ENCODE results near the gene ST3GAL2. TPM values are rescaled to one million over a fixed set of nuclear protein-coding genes. Genes with fewer than 3 reads are reported as not detected.
"Not testable (repeated sequence)": the region's sequence is repeated elsewhere in the genome, so short reads cannot be mapped to it uniquely, and the experiment has no call there.

ST3GAL2 gene
- total RNA-seq, 1 donor from 2014 or later, result 24.2 TPM

DNA sequence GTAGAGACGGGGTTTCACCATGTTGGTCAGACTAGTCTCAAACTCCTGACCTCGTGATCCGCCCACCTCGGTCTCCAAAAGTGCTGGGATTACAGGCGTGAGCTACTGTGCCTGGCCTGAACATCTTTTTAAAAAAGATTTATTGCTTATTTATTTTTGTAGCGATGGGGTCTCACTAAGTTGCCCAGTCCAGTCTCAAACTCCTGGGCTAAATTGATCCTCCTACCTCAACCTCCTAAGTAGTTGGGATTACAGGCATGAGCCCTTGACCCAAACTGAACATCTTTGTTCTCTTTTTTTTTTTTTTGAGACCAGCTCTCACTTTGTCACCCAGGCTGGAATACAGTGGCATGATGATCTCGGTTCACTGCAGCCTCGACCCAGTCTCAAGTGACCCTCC lies 64.7 kb downstream of the ST3GAL2 start:
- intact Hi-C loops (cut with DNase I), result loop anchor here (10.0 kb wide), 1 partner anchor 281 kb away; no protein-coding TSS in a partner anchor
- DNase-seq (ENCODE audit: low spot score), result no peak

DNA sequence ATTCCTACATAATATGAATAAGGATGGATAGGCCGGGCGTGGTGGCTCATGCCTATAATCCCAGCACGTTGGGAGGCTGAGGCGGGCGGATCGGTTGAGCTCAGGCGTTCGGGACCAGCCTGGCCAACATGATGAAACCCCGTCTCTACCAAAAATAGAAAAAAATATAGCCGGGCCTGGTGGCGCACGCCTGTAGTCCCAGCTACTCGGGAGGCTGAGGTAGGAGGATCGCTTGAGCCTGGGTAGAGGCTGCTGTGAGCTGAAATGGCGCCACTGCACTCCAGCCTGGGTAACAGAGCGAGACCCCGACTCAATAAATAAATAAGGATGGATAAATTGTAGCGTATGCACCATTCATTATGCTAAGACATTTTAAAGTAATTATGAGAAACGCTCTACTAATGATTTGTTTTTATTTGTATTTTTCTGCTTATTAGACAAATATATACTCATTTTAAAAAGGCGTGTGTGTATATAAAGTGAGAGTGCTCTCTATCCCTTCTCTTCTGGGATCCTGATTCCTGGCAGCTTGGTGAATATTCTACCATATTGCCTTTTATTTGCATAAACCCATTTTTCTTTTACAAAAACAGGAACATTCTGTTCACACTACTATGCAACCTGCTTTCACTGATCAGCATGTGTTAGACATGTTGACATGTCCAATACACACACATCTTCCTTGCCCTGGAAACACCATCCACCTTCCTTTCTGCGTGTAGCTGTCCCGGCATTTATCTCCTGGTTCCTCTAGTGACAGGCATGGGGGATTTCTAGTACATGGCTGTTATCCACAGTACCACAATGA lies 65.8 kb downstream of the ST3GAL2 start:
- intact Hi-C loops (cut with DNase I), result loop anchor here (10.0 kb wide), 1 partner anchor 282 kb away; no protein-coding TSS in a partner anchor
- DNase-seq (ENCODE audit: low spot score), result no peak

GRCh38 chr16:70370924-70371323 lies 68.0 kb downstream of the ST3GAL2 start:
- DNase-seq (ENCODE audit: low spot score), result no peak
- intact Hi-C loops (cut with DNase I), result loop anchor here (10.0 kb wide), 1 partner anchor 284 kb away; no protein-coding TSS in a partner anchor

GRCh38 chr16:70370145-70370544 lies 68.8 kb downstream of the ST3GAL2 start:
- intact Hi-C loops (cut with DNase I), result loop anchor here (10.0 kb wide), 1 partner anchor 285 kb away; no protein-coding TSS in a partner anchor
- DNase-seq (ENCODE audit: low spot score), result not testable (repeated sequence)

- intact Hi-C loops (cut with DNase I), result no loop called here
- no peak for DNase-seq (ENCODE audit: low spot score)
Measured at GRCh38 chr16:70364399-70364798, 74.5 kb downstream of the ST3GAL2 start.

GRCh38 chr16:70359552-70359951 lies 79.3 kb downstream of the ST3GAL2 start:
- intact Hi-C loops (cut with DNase I), result no loop called here
- DNase-seq (ENCODE audit: low spot score), result no peak

DNA sequence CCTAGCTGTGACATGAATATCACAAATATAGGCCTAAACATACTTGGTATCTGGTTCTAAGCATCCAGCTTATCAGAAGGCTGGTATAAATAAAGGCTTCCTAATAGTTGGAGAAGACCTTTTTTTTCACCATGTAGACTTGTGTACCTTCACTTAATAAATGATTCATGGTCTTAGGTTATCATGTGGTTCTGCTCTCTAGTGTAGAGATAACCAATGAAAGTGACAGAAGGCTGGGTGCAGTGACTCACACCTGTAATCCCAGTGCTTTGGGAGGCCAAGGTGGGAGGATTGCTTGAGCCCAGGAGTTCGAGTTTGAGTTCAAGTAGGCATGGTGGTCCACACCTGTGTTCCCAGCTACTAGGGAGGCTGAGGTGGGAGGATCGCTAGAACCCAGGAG lies 89.1 kb downstream of the ST3GAL2 start:
- intact Hi-C loops (cut with DNase I), result no loop called here
- DNase-seq (ENCODE audit: low spot score), result no peak

DNA sequence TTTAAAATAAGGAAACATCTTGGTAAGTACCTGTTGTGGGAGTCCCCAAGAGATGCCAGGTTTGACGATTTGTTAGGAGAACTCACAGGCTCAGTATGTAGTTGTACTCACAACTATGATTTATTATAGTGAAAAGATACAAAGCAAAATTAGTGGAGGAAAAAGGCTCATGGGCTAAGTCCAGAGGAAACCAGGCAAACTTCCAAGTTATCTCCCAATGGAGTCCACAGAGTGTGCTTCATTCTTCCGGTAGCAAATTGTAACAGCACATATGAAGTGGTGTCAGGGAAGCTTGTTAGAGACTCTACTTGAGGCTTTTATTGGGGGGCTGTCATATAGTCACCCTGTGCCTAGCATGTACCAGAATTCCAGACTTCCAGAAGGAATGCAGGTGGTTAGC lies 89.9 kb downstream of the ST3GAL2 start:
- intact Hi-C loops (cut with DNase I), result no loop called here
- DNase-seq (ENCODE audit: low spot score), result no peak

- intact Hi-C loops (cut with DNase I), result loop anchor here (2.0 kb wide), 1 partner anchor 47 kb away; the partner anchor contains the start of gene DDX19B
- DNase-seq (ENCODE audit: low spot score), result no peak
Measured at GRCh38 chr16:70345840-70346239, 93.1 kb downstream of the ST3GAL2 start.

DNA sequence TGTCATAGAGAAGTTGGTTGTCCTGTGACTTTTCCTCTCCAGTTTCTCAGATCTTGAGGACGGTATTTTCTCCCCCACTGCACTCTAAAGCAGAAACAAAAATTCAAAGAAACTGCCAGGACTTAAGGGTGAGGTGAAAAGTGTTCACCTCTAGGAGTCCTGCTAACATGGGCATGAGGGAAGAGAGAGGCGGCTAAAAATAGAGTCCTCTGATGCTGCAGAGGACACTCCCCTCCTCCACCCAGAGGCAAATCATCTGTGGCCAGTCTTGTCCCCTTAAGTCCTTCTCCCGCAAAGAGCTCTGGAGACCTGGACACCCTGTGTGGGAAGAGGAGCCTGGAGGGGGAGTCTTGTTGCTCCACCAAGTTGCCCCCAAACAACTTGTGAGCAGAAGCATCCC lies 96.9 kb downstream of the ST3GAL2 start:
- intact Hi-C loops (cut with DNase I), result no loop called here
- no peak for DNase-seq (ENCODE audit: low spot score)

DNA sequence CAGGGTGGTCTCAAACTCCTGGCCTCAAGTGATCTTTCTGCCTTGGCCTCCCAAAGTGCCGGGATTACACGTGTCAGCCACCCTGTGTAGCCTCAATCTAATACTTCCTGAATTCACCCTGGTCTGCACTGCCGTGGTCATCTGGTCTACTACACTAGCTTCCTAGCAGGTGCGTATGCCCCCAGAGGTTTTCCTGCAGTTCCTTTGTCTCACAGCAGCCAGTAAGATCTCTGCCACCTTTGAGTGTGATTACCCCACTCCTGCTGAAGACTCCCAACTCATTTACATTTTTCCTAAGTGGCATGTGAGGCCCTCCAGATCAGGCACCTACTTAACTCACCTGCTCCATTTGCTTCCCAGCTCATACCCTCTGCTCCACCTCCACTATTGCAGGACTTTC lies 97.3 kb downstream of the ST3GAL2 start:
- intact Hi-C loops (cut with DNase I), result no loop called here
- DNase-seq (ENCODE audit: low spot score), result no peak

- intact Hi-C loops (cut with DNase I), result loop anchor here (10.0 kb wide), 1 partner anchor 317 kb away; no protein-coding TSS in a partner anchor
- no peak for DNase-seq (ENCODE audit: low spot score)
Measured at GRCh38 chr16:70337814-70338213, 101.1 kb downstream of the ST3GAL2 start.

DNA sequence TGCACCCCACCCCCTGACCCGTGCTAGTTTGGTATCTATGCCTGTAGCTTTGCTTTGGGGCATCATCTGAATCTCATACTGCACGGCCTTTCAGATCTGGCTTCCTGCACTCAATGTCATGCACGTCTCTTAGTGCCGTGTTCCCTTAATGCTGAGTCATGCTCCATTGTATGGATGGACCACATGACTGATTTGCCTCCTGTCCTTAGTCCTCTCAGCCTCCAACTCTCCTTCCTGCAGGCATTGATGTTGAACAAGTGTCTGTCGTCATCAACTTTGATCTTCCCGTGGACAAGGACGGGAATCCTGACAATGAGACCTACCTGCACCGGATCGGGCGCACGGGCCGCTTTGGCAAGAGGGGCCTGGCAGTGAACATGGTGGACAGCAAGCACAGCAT lies 106.2 kb downstream of the ST3GAL2 start:
- intact Hi-C loops (cut with DNase I), result loop anchor here (10.0 kb wide), 1 partner anchor 322 kb away; no protein-coding TSS in a partner anchor
- not testable (repeated sequence) for DNase-seq (ENCODE audit: low spot score)

DNA sequence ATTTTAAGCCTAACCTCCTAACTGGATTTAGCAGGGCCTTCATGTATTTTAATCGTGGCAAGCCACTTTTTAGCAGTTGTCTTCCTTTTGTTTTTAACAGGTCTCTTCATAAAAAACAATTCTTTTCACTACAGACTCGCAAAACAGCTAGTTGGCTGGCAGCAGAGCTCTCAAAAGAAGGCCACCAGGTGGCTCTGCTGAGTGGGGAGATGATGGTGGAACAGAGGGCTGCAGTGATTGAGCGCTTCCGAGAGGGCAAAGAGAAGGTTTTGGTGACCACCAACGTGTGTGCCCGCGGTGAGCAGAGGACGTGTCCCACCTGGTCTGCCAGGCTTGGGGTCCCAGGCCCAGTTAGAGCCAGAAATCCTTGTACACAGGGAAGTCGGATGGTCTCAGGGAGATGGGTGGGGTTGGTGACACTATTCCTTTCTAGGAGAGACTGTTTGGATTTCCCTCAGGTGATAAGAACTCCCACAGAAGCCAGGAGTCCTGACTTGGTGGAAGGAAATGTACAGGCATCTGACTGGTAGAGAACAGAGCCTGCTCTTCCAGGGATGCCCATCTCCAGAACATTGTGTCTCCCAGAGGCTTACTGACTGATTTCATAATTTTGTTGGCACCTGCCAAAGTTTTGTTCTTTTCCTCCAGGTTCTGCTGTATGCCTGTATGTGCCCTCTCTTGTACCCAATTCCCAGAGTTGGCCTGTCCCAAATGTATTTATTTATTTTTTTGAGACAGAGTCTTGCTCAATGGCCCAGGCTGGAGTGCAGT lies 107.1 kb downstream of the ST3GAL2 start:
- DNase-seq (ENCODE audit: low spot score), result no peak

GRCh38 chr16:70331091-70331490 lies 107.8 kb downstream of the ST3GAL2 start:
- no peak for DNase-seq (ENCODE audit: low spot score)
- intact Hi-C loops (cut with DNase I), result loop anchor here (10.0 kb wide), 1 partner anchor 324 kb away; no protein-coding TSS in a partner anchor

More for the DNA sequence above, 107.1 kb downstream of the ST3GAL2 start:
- intact Hi-C loops (cut with DNase I), result loop anchor here (10.0 kb wide), 1 partner anchor 323 kb away; no protein-coding TSS in a partner anchor

Other genes with a start within 250 kb of the ST3GAL2 start
- gene EXOSC6, start 187.2 kb downstream of the ST3GAL2 start, total RNA-seq, result 10.6 TPM
- gene AARS1, start 149.6 kb downstream of the ST3GAL2 start, total RNA-seq, result 57.2 TPM
- 13.7 TPM for gene DDX19B, start 139.9 kb downstream of the ST3GAL2 start, total RNA-seq
- gene DDX19A, start 92.2 kb downstream of the ST3GAL2 start, total RNA-seq, result 22.2 TPM
- 9.4 TPM for gene FCSK, start 15.5 kb upstream of the ST3GAL2 start, total RNA-seq
- 36.3 TPM for gene COG4, start 84.5 kb upstream of the ST3GAL2 start, total RNA-seq
- 159 TPM for gene SF3B3, start 84.7 kb upstream of the ST3GAL2 start, total RNA-seq
- gene IL34, start 207.5 kb upstream of the ST3GAL2 start, total RNA-seq, result 1.2 TPM
- 63.4 TPM for gene MTSS2, start 247.0 kb upstream of the ST3GAL2 start, total RNA-seq